ES-I3 (cell line): Measurements from ENCODE around the gene RFXANK.

Source experiments
- H3K36me3 ChIP-seq: 2 replicates; pipeline ENCODE4 v1.6.1; 2013; ENCODE audit warnings: mild to moderate bottlenecking, low read length, control low read depth, moderate library complexity; ENCODE audit not compliant: insufficient read depth
- H3K4me1 ChIP-seq: 2 replicates; pipeline ENCODE4 v1.6.1; 2013; ENCODE audit warnings: mild to moderate bottlenecking, control low read depth, low read length; ENCODE audit not compliant: insufficient read depth
- H3K9ac ChIP-seq: 2 replicates; pipeline ENCODE4 v1.6.1; 2013; ENCODE audit warnings: low read depth, mild to moderate bottlenecking, low read length, moderate library complexity
- H3K9me3 ChIP-seq: 2 replicates; pipeline ENCODE4 v1.6.1; 2013; ENCODE audit warnings: mild to moderate bottlenecking, low read length, moderate library complexity; ENCODE audit not compliant: control insufficient read depth, insufficient read depth

Gene RFXANK

GRCh38 chr19:19181488-19181998, 10.5 kb upstream of the RFXANK start:
- no peaks in the 10 kb centered on the region for H3K4me1 ChIP-seq
- H3K9me3 ChIP-seq, result no peaks in the 10 kb centered on the region
- no peaks in the 10 kb centered on the region; the same call in 1 of the 2 replicates for H3K36me3 ChIP-seq
- no peak overlapping the region for H3K9ac ChIP-seq

GRCh38 chr19:19185853-19186740, 6.0 kb upstream of the RFXANK start:
- H3K36me3 ChIP-seq, result no peaks in the 10 kb centered on the region; the same call in 1 of the 2 replicates
- no peak overlapping the region for H3K9ac ChIP-seq
- H3K4me1 ChIP-seq, result no peaks in the 10 kb centered on the region
- no peaks in the 10 kb centered on the region for H3K9me3 ChIP-seq

GRCh38 chr19:19186742-19187141, 5.3 kb upstream of the RFXANK start:
- Histone ChIP-seq H3K4me1 (no peaks in the 10 kb centered on the region), H3K9ac (no peak overlapping the region), H3K9me3 (no peaks in the 10 kb centered on the region), H3K36me3 (no peaks in the 10 kb centered on the region; the same call in 1 of the 2 replicates)

GRCh38 chr19:19191768-19192077, 335 bp upstream of the RFXANK start:
- no peaks in the 10 kb centered on the region for H3K36me3 ChIP-seq
- H3K4me1 ChIP-seq, result no peaks in the 10 kb centered on the region
- H3K9ac ChIP-seq, result peak overlapping the region; percentile 95

GRCh38 chr19:19192910-19193423, 909 bp downstream of the RFXANK start:
- Histone ChIP-seq H3K9me3 (no peaks in the 10 kb centered on the region), H3K36me3 (no peaks in the 10 kb centered on the region), H3K4me1 (no peaks in the 10 kb centered on the region), H3K9ac (peak overlapping the region; percentile 95)

More at GRCh38 chr19:19191768-19192077, 335 bp upstream of the RFXANK start:
- H3K9me3 ChIP-seq, result no peaks in the 10 kb centered on the region

GRCh38 chr19:19193926-19194325, 1.9 kb downstream of the RFXANK start:
- Histone ChIP-seq H3K4me1 (no peaks in the 10 kb centered on the region), H3K9me3 (no peaks in the 10 kb centered on the region), H3K36me3 (no peaks in the 10 kb centered on the region), H3K9ac (no peak overlapping the region)

- Histone ChIP-seq H3K4me1 (no peaks in the 10 kb centered on the region), H3K9ac (0 out of 2 replicates have a peak overlapping the region, but pooled peaks have one; percentile 86), H3K36me3 (no peaks in the 10 kb centered on the region), H3K9me3 (no peaks in the 10 kb centered on the region)
Observed at GRCh38 chr19:19201697-19202630, 9.9 kb downstream of the RFXANK start.

- Histone ChIP-seq H3K9ac (peak overlapping the region; percentile 86), H3K4me1 (no peaks in the 10 kb centered on the region), H3K36me3 (no peaks in the 10 kb centered on the region), H3K9me3 (no peaks in the 10 kb centered on the region)
Observed at GRCh38 chr19:19202707-19203011, 10.6 kb downstream of the RFXANK start.

- Histone ChIP-seq H3K9me3 (no peaks in the 10 kb centered on the region), H3K9ac (peak within 1 kb of the TSS; percentile 86), H3K36me3 (no peaks in the 10 kb centered on the region), H3K4me1 (no peaks in the 10 kb centered on the region)
Observed at GRCh38 chr19:19203012-19203856, 11.2 kb downstream of the RFXANK start, which contains the start of gene NR2C2AP. NR2C2AP (minus strand) TSS chr19:19203414; CDS start chr19:19203060, 354 bp downstream.

GRCh38 chr19:19204181-19204580, 12.1 kb downstream of the RFXANK start:
- H3K36me3 ChIP-seq, result no peaks in the 10 kb centered on the region
- H3K9me3 ChIP-seq, result no peaks in the 10 kb centered on the region
- no peaks in the 10 kb centered on the region for H3K4me1 ChIP-seq
- no peak overlapping the region for H3K9ac ChIP-seq

- no peak overlapping the region for H3K9ac ChIP-seq
- no peaks in the 10 kb centered on the region for H3K4me1 ChIP-seq
- H3K9me3 ChIP-seq, result no peaks in the 10 kb centered on the region
- no peaks in the 10 kb centered on the region for H3K36me3 ChIP-seq
Observed at GRCh38 chr19:19205416-19206410, 13.7 kb downstream of the RFXANK start.

GRCh38 chr19:19206938-19207337, 14.9 kb downstream of the RFXANK start:
- Histone ChIP-seq H3K36me3 (no peaks in the 10 kb centered on the region), H3K9me3 (no peaks in the 10 kb centered on the region), H3K9ac (no peak overlapping the region), H3K4me1 (no peaks in the 10 kb centered on the region)
